Panc1 (cell line): Measurements from ENCODE around the gene HYAL3. TPM values are rescaled to one million over a fixed set of nuclear protein-coding genes. Genes with fewer than 3 reads are reported as not detected.
A peak's percentile ranks its signal among the peaks of the same experiment; 100 is the strongest.

Experiments used
- ATAC-seq: fragments of 200-7000 bp; cut with Tn5 transposase; 2 replicates; pipeline ENCODE4 v1.9.1; 2020; ENCODE audit warnings: mild to moderate bottlenecking, moderate library complexity
- Bru-seq: library from RNA; stranded (reverse); fragments of 400-500 nt; gene quantifications from one replicate; lab custom pipeline; 2021; lab: Mats Ljungman, UMichigan
- BruChase-seq, 2 experiments: library from RNA; stranded (reverse); fragments of 400-500 nt; gene quantifications; one replicate each; lab custom pipeline; 2021; lab: Mats Ljungman, UMichigan
- BruUV-seq: library from RNA; stranded (reverse); fragments of 400-500 nt; replicated peaks from 2 replicates; lab custom pipeline; 2021; lab: Mats Ljungman, UMichigan
- CTCF ChIA-PET: fragments of 300-600 bp; sonication (Branson Sonifier 250); formaldehyde crosslinking; loops from one replicate; lab custom pipeline; 2022; ENCODE audit warnings: antibody characterized with exemption; lab: Charles Lee
- POLR2A ChIA-PET: fragments of 300-600 bp; sonication (Branson Sonifier 250); formaldehyde crosslinking; loops from one replicate; lab custom pipeline; 2022; ENCODE audit warnings: antibody characterized with exemption; lab: Charles Lee
- DNase-seq: peaks from one replicate; pipeline ENCODE4 v3.0.0-alpha.2; 2010; ENCODE audit warnings: low read depth, low spot score
- H3K27ac ChIP-seq: 2 replicates; pipeline ENCODE4 v1.5.1; 2011; ENCODE audit warnings: mild to moderate bottlenecking, low read length, inconsistent platforms
- H3K27me3 ChIP-seq: fragments of 200-500 bp; sonication (Bioruptor generic); 2 replicates; pipeline ENCODE4 v1.6.0; 2014; ENCODE audit warnings: low read length, inconsistent platforms; ENCODE audit not compliant: control insufficient read depth, insufficient read depth
- H3K36me3 ChIP-seq: fragments of 200-500 bp; sonication (Bioruptor generic); 2 replicates; pipeline ENCODE4 v1.5.1; 2014; ENCODE audit warnings: inconsistent platforms, mild to moderate bottlenecking, low read length, moderate library complexity; ENCODE audit not compliant: control insufficient read depth, insufficient read depth
- H3K4me1 ChIP-seq: 2 replicates; pipeline ENCODE4 v1.5.1; 2011; ENCODE audit warnings: inconsistent platforms, mild to moderate bottlenecking, low read length, moderate library complexity; ENCODE audit not compliant: control insufficient read depth, insufficient read depth
- H3K4me3 ChIP-seq, 2 experiments: 2 replicates each; pipeline ENCODE4 v1.5.1; 2011 to 2012; ENCODE audit warnings: low read depth in 2 of 2, low read length in 2 of 2, mild to moderate bottlenecking in 2 of 2, inconsistent platforms in 1 of 2, moderate library complexity in 1 of 2
- H3K9me3 ChIP-seq: fragments of 200-500 bp; sonication (Bioruptor generic); 2 replicates; pipeline ENCODE4 v1.5.1; 2014; ENCODE audit warnings: low read depth, mild to moderate bottlenecking, inconsistent platforms, low read length, moderate library complexity; ENCODE audit not compliant: control insufficient read depth, insufficient read depth
- CTCF ChIP-seq: fragments of 450-650 bp; IDR thresholded peaks from 2 replicates; pipeline ENCODE4 v1.5.1; 2017; ENCODE audit warnings: mild to moderate bottlenecking
- POLR2AphosphoS5 ChIP-seq: IDR thresholded peaks from 2 replicates; pipeline ENCODE4 v1.6.1; 2012; ENCODE audit warnings: mild to moderate bottlenecking, low read depth, low read length, moderate library complexity
- REST ChIP-seq, 2 experiments: IDR thresholded peaks; 2 replicates each; pipeline ENCODE4 v1.6.1; 2011 to 2012; ENCODE audit warnings: low read depth in 2 of 2, control low read depth in 1 of 2, low read length in 1 of 2, mild to moderate bottlenecking in 1 of 2, moderate library complexity in 1 of 2; ENCODE audit not compliant: insufficient read depth in 1 of 2
- SIN3A ChIP-seq: IDR thresholded peaks from 2 replicates; pipeline ENCODE4 v1.6.1; 2012; ENCODE audit warnings: low read depth, mild to moderate bottlenecking, low read length, moderate library complexity, borderline replicate concordance; ENCODE audit not compliant: insufficient read depth
- TCF7L2 ChIP-seq: IDR thresholded peaks from 2 replicates; pipeline ENCODE4 v1.6.1; 2011; ENCODE audit warnings: mild to moderate bottlenecking, low read depth, low read length, inconsistent platforms
- in situ Hi-C: cut with HindIII; loops from 2 replicates; pipeline ENCODE4 v1.10.0; 2016; ENCODE audit warnings: low sequenced_read_pairs, low pct_unique_long_range_greater_than_20kb
- intact Hi-C: fragments of 100-400 bp; cut with micrococcal nuclease; formaldehyde crosslinking; loops from one replicate; pipeline ENCODE4 v1.10.0; 2022; ENCODE audit not compliant: unreplicated experiment
- long read RNA-seq: library from polyadenylated mRNA; unstranded; transcript quantifications from one replicate; pipeline ENCODE4 v2.0.0, GENCODE V29; 2021; ENCODE audit not compliant: unreplicated experiment
- polyA plus RNA-seq: library from polyadenylated mRNA; unstranded; fragments of >200 nt; gene quantifications from one replicate; pipeline ENCODE4 v1.2.1, GENCODE V29; 2012; ENCODE audit warnings: missing spikeins; ENCODE audit not compliant: insufficient read length
- total RNA-seq: library from RNA; stranded (reverse); gene quantifications from one replicate; pipeline ENCODE4 v1.2.1, GENCODE V29; 2021; ENCODE audit not compliant: unreplicated experiment

The HYAL3 gene
- 3.9 TPM for total RNA-seq
- 3.4 TPM for polyA plus RNA-seq
- percentile 29 among the genes with signal in this experiment for Bru-seq, nascent RNA
- BruChase-seq, experiment 1, labeled RNA remaining after a 2-hour chase, result percentile 31 among the genes with signal in this experiment
- BruChase-seq, experiment 2, labeled RNA remaining after a 6-hour chase, result percentile 45 among the genes with signal in this experiment
- long read RNA-seq, partial matches to known transcripts, result 1 of 5 reads
- long read RNA-seq, other reads (novel, unspliced or antisense), result 2 of 5 reads

GRCh38 chr3:50298836-50299637, at the start of gene HYAL3, which contains the start of gene NAA80:
Gene HYAL3, minus strand, starts transcription at chr3:50299405. Its CDS starts 3,803 bp downstream, at chr3:50295602.
Gene NAA80, minus strand, starts transcription at chr3:50299405. Its CDS starts 1,942 bp downstream, at chr3:50297463.
- DNase-seq (peak; percentile 92), ATAC-seq (peak; percentile 93)
- in situ Hi-C loops (no loop called here), intact Hi-C loops (no loop called here)
- Histone ChIP-seq H3K36me3 (no peaks in the 10 kb centered on the region), H3K9me3 (no peaks in the 10 kb centered on the region), H3K4me3 (peak within 1 kb of the TSS; percentile 65 to 77), H3K27ac (peak within 1 kb of the TSS; percentile 79), H3K27me3 (no peaks in the 10 kb centered on the region), H3K4me1 (peaks cover 4% of the 10 kb centered on the region)
- BruUV-seq, result no TSS peak
- CTCF ChIA-PET, result interaction anchor here (0.6 to 0.7 kb wide), 3 partner anchors 26 to 1203 kb away, joined by 4 to 6 read pairs (median 4); no protein-coding TSS in a partner anchor
- POLR2A ChIA-PET, result interaction anchor here (0.6 to 0.7 kb wide), 3 partner anchors 16 to 369 kb away, joined by 3 to 10 read pairs (median 6); no protein-coding TSS in a partner anchor
- TF ChIP-seq REST (IDR thresholded peaks at IDR 0.05; ENCODE audit: insufficient read depth in 1 of 2, low read depth in 2 of 2, low read length in 1 of 2) (0 out of 4 replicates have a peak, but pooled peaks of 1 of the 2 experiments have one; percentile 16), SIN3A (no peak; the same call in 1 of the 2 replicates)

GRCh38 chr3:50347187-50347813, 48.1 kb upstream of the HYAL3 start:
- in situ Hi-C loops (no loop called here), intact Hi-C loops (loop anchor here (2.0 kb wide), 1 partner anchor 204 kb away; no protein-coding TSS in a partner anchor)
- no peak overlapping the region for H3K4me3 ChIP-seq
- peaks cover 2% of the 10 kb centered on the region; the same call in 1 of the 2 replicates for H3K36me3 ChIP-seq
- TF ChIP-seq CTCF (peak; percentile 80), SIN3A (no peak), REST (IDR thresholded peaks at IDR 0.05; ENCODE audit: insufficient read depth in 1 of 2, low read depth in 2 of 2, low read length in 1 of 2) (no peak), TCF7L2 (no peak), POLR2AphosphoS5 (no peak)
- ATAC-seq (no peak), DNase-seq (no peak)
- ChIA-PET POLR2A (no interaction called here), CTCF (interaction anchor here (0.7 to 2.1 kb wide), 6 partner anchors 10 to 187 kb away, joined by 5 to 13 read pairs (median 10); partner anchors contain the start of gene IFRD2)
- no TSS peak for BruUV-seq
- no peaks in the 10 kb centered on the region for H3K27me3 ChIP-seq
- no peak overlapping the region for H3K27ac ChIP-seq
- H3K9me3 ChIP-seq, result no peaks in the 10 kb centered on the region
- H3K4me1 ChIP-seq, result peaks cover 8% of the 10 kb centered on the region
